ENCODE data around the gene ACTR1A.
A peak's percentile ranks its signal among the peaks of the same experiment; 100 is the strongest.
"Not testable (repeated sequence)": the region's sequence is repeated elsewhere in the genome, so short reads cannot be mapped to it uniquely, and the experiment has no call there.

ACTR1A gene

GRCh38 chr10:102537367-102537766 lies 34.9 kb upstream of the ACTR1A start:
- H3K4me1 ChIP-seq (ENCODE audit: control insufficient read depth, insufficient read depth, low read length): no peaks in the 10 kb centered on the region
- no peaks in the 10 kb centered on the region for H3K27me3 ChIP-seq (replicated peaks; ENCODE audit: control insufficient read depth, insufficient read depth, low read length)
- no peak overlapping the region for H3K4me3 ChIP-seq (ENCODE audit: low read length)
- no peaks in the 10 kb centered on the region for H3K36me3 ChIP-seq (ENCODE audit: control insufficient read depth, insufficient read depth, low read length, severe bottlenecking)
- no peak overlapping the region for H3K9ac ChIP-seq (ENCODE audit: low read length)
- no peak for DNase-seq (ENCODE audit: low read depth)
- no peaks in the 10 kb centered on the region for H3K9me3 ChIP-seq (ENCODE audit: control insufficient read depth, low read length)

GRCh38 chr10:102535481-102536147 lies 33.1 kb upstream of the ACTR1A start:
- no peak for DNase-seq (ENCODE audit: low read depth)
- H3K9ac ChIP-seq (ENCODE audit: low read length): no peak overlapping the region
- no peaks in the 10 kb centered on the region for H3K4me1 ChIP-seq (ENCODE audit: control insufficient read depth, insufficient read depth, low read length)
- no peaks in the 10 kb centered on the region for H3K36me3 ChIP-seq (ENCODE audit: control insufficient read depth, insufficient read depth, low read length, severe bottlenecking)
- no peaks in the 10 kb centered on the region for H3K9me3 ChIP-seq (ENCODE audit: control insufficient read depth, low read length)
- no peak overlapping the region for H3K4me3 ChIP-seq (ENCODE audit: low read length)
- no peaks in the 10 kb centered on the region for H3K27me3 ChIP-seq (replicated peaks; ENCODE audit: control insufficient read depth, insufficient read depth, low read length)

GRCh38 chr10:102534966-102535365 lies 32.5 kb upstream of the ACTR1A start:
- not testable (repeated sequence) for DNase-seq (ENCODE audit: low read depth); H3K4me1 ChIP-seq (ENCODE audit: control insufficient read depth, insufficient read depth, low read length); H3K9ac ChIP-seq (ENCODE audit: low read length); H3K4me3 ChIP-seq (ENCODE audit: low read length); H3K27me3 ChIP-seq (replicated peaks; ENCODE audit: control insufficient read depth, insufficient read depth, low read length); H3K9me3 ChIP-seq (ENCODE audit: control insufficient read depth, low read length); H3K36me3 ChIP-seq (ENCODE audit: control insufficient read depth, insufficient read depth, low read length, severe bottlenecking)

- H3K36me3 ChIP-seq (ENCODE audit: control insufficient read depth, insufficient read depth, low read length, severe bottlenecking): no peaks in the 10 kb centered on the region
- DNase-seq (ENCODE audit: low read depth): no peak
- no peaks in the 10 kb centered on the region for H3K4me1 ChIP-seq (ENCODE audit: control insufficient read depth, insufficient read depth, low read length)
- H3K9ac ChIP-seq (ENCODE audit: low read length): no peak overlapping the region
- no peaks in the 10 kb centered on the region for H3K27me3 ChIP-seq (replicated peaks; ENCODE audit: control insufficient read depth, insufficient read depth, low read length)
- H3K9me3 ChIP-seq (ENCODE audit: control insufficient read depth, low read length): no peaks in the 10 kb centered on the region
- no peak overlapping the region for H3K4me3 ChIP-seq (ENCODE audit: low read length)
Measured at GRCh38 chr10:102534333-102534732, 31.8 kb upstream of the ACTR1A start.

- peak; percentile 12 for DNase-seq (ENCODE audit: low read depth)
- no peaks in the 10 kb centered on the region for H3K27me3 ChIP-seq (replicated peaks; ENCODE audit: control insufficient read depth, insufficient read depth, low read length)
- H3K4me3 ChIP-seq (ENCODE audit: low read length): no peak overlapping the region
- no peak overlapping the region for H3K9ac ChIP-seq (ENCODE audit: low read length)
- peaks cover 23% of the 10 kb centered on the region for H3K4me1 ChIP-seq (ENCODE audit: control insufficient read depth, insufficient read depth, low read length)
- no peaks in the 10 kb centered on the region for H3K36me3 ChIP-seq (ENCODE audit: control insufficient read depth, insufficient read depth, low read length, severe bottlenecking)
- no peaks in the 10 kb centered on the region for H3K9me3 ChIP-seq (ENCODE audit: control insufficient read depth, low read length)
Measured at GRCh38 chr10:102527546-102527945, 25.0 kb upstream of the ACTR1A start.

- no peak for DNase-seq (ENCODE audit: low read depth)
- Histone ChIP-seq H3K36me3 (ENCODE audit: control insufficient read depth, insufficient read depth, low read length, severe bottlenecking) (no peaks in the 10 kb centered on the region), H3K4me3 (ENCODE audit: low read length) (no peak overlapping the region), H3K9me3 (ENCODE audit: control insufficient read depth, low read length) (no peaks in the 10 kb centered on the region), H3K27me3 (replicated peaks; ENCODE audit: control insufficient read depth, insufficient read depth, low read length) (no peaks in the 10 kb centered on the region), H3K4me1 (ENCODE audit: control insufficient read depth, insufficient read depth, low read length) (peaks cover 23% of the 10 kb centered on the region), H3K9ac (ENCODE audit: low read length) (no peak overlapping the region)
Measured at GRCh38 chr10:102524746-102525145, 22.2 kb upstream of the ACTR1A start.

- Histone ChIP-seq H3K9me3 (ENCODE audit: control insufficient read depth, low read length) (no peaks in the 10 kb centered on the region), H3K36me3 (ENCODE audit: control insufficient read depth, insufficient read depth, low read length, severe bottlenecking) (no peaks in the 10 kb centered on the region), H3K27me3 (replicated peaks; ENCODE audit: control insufficient read depth, insufficient read depth, low read length) (no peaks in the 10 kb centered on the region), H3K9ac (ENCODE audit: low read length) (no peak overlapping the region), H3K4me1 (ENCODE audit: control insufficient read depth, insufficient read depth, low read length) (peaks cover 26% of the 10 kb centered on the region), H3K4me3 (ENCODE audit: low read length) (no peak overlapping the region)
- no peak for DNase-seq (ENCODE audit: low read depth)
Measured at GRCh38 chr10:102523250-102524029, 20.9 kb upstream of the ACTR1A start.

GRCh38 chr10:102522874-102523249 lies 20.4 kb upstream of the ACTR1A start:
- Histone ChIP-seq H3K36me3 (ENCODE audit: control insufficient read depth, insufficient read depth, low read length, severe bottlenecking) (no peaks in the 10 kb centered on the region), H3K4me3 (ENCODE audit: low read length) (no peak overlapping the region), H3K9ac (ENCODE audit: low read length) (no peak overlapping the region), H3K27me3 (replicated peaks; ENCODE audit: control insufficient read depth, insufficient read depth, low read length) (no peaks in the 10 kb centered on the region), H3K4me1 (ENCODE audit: control insufficient read depth, insufficient read depth, low read length) (peaks cover 24% of the 10 kb centered on the region), H3K9me3 (ENCODE audit: control insufficient read depth, low read length) (no peaks in the 10 kb centered on the region)
- DNase-seq (ENCODE audit: low read depth): no peak

GRCh38 chr10:102519246-102519825 lies 16.8 kb upstream of the ACTR1A start:
- H3K36me3 ChIP-seq (ENCODE audit: control insufficient read depth, insufficient read depth, low read length, severe bottlenecking): no peaks in the 10 kb centered on the region
- H3K4me3 ChIP-seq (ENCODE audit: low read length): no peak overlapping the region
- H3K27me3 ChIP-seq (replicated peaks; ENCODE audit: control insufficient read depth, insufficient read depth, low read length): no peaks in the 10 kb centered on the region
- DNase-seq (ENCODE audit: low read depth): no peak
- H3K9ac ChIP-seq (ENCODE audit: low read length): no peak overlapping the region
- H3K4me1 ChIP-seq (ENCODE audit: control insufficient read depth, insufficient read depth, low read length): peaks cover 35% of the 10 kb centered on the region
- no peaks in the 10 kb centered on the region for H3K9me3 ChIP-seq (ENCODE audit: control insufficient read depth, low read length)

- Histone ChIP-seq H3K9ac (ENCODE audit: low read length) (no peak overlapping the region), H3K4me1 (ENCODE audit: control insufficient read depth, insufficient read depth, low read length) (peaks cover 25% of the 10 kb centered on the region), H3K36me3 (ENCODE audit: control insufficient read depth, insufficient read depth, low read length, severe bottlenecking) (peaks cover 11% of the 10 kb centered on the region), H3K27me3 (replicated peaks; ENCODE audit: control insufficient read depth, insufficient read depth, low read length) (no peaks in the 10 kb centered on the region), H3K4me3 (ENCODE audit: low read length) (no peak overlapping the region), H3K9me3 (ENCODE audit: control insufficient read depth, low read length) (no peaks in the 10 kb centered on the region)
- DNase-seq (ENCODE audit: low read depth): peak; percentile 22
Measured at GRCh38 chr10:102517553-102517952, 15.0 kb upstream of the ACTR1A start.

- Histone ChIP-seq H3K4me3 (ENCODE audit: low read length) (no peak overlapping the region), H3K9ac (ENCODE audit: low read length) (no peak overlapping the region), H3K9me3 (ENCODE audit: control insufficient read depth, low read length) (no peaks in the 10 kb centered on the region), H3K27me3 (replicated peaks; ENCODE audit: control insufficient read depth, insufficient read depth, low read length) (no peaks in the 10 kb centered on the region), H3K4me1 (ENCODE audit: control insufficient read depth, insufficient read depth, low read length) (peaks cover 26% of the 10 kb centered on the region), H3K36me3 (ENCODE audit: control insufficient read depth, insufficient read depth, low read length, severe bottlenecking) (peaks cover 26% of the 10 kb centered on the region)
- DNase-seq (ENCODE audit: low read depth): no peak
Measured at GRCh38 chr10:102515724-102516123, 13.2 kb upstream of the ACTR1A start.

All from adipocyte (in vitro differentiated cells).